NCI-H2196 treated with DMSO at 0.1 percent for 48 hours (cell line): ENCODE data around the gene AUH.
"Not testable (repeated sequence)": the region's sequence is repeated elsewhere in the genome, so short reads cannot be mapped to it uniquely, and the experiment has no call there.

Experiments
- DNase-seq: peaks from one replicate; lab custom pipeline; 2025; ENCODE audit not compliant: unreplicated experiment; lab: John Stamatoyannopoulos, UW

Gene AUH

GRCh38 chr9:91379426-91379825 lies 17.7 kb upstream of the AUH start:
- DNase-seq = no peak

GRCh38 chr9:91378695-91379127 lies 17.0 kb upstream of the AUH start:
- no peak for DNase-seq

- not testable (repeated sequence) for DNase-seq
These were observed 16.3 kb upstream of the AUH start for GRCh38 chr9:91378054-91378453.

GRCh38 chr9:91376239-91376638 lies 14.5 kb upstream of the AUH start:
- DNase-seq = no peak

GRCh38 chr9:91374939-91375338 lies 13.2 kb upstream of the AUH start:
- DNase-seq = no peak

GRCh38 chr9:91371894-91372293 lies 10.2 kb upstream of the AUH start:
- no peak for DNase-seq

GRCh38 chr9:91370006-91370405 lies 8.3 kb upstream of the AUH start:
- not testable (repeated sequence) for DNase-seq

GRCh38 chr9:91364702-91365101 lies 3.0 kb upstream of the AUH start:
- DNase-seq = no peak

- DNase-seq = no peak
These were observed 2.3 kb upstream of the AUH start for GRCh38 chr9:91364005-91364404.

- DNase-seq = no peak
These were observed 413 bp upstream of the AUH start for GRCh38 chr9:91362051-91362611.

GRCh38 chr9:91360551-91361290 lies 997 bp downstream of the AUH start:
- DNase-seq = no peak

GRCh38 chr9:91359734-91360470 lies 1.8 kb downstream of the AUH start:
- DNase-seq = no peak

- no peak for DNase-seq
These were observed 2.6 kb downstream of the AUH start for GRCh38 chr9:91359083-91359482.

GRCh38 chr9:91354881-91355280 lies 6.8 kb downstream of the AUH start:
- no peak for DNase-seq

GRCh38 chr9:91349115-91349555 lies 12.6 kb downstream of the AUH start:
- DNase-seq = no peak

GRCh38 chr9:91348191-91348807 lies 13.4 kb downstream of the AUH start:
- no peak for DNase-seq

- no peak for DNase-seq
These were observed 14.3 kb downstream of the AUH start for GRCh38 chr9:91347377-91347776.

- no peak for DNase-seq
These were observed 15.1 kb downstream of the AUH start for GRCh38 chr9:91346644-91347043.

GRCh38 chr9:91345978-91346377 lies 15.7 kb downstream of the AUH start:
- DNase-seq = no peak

- DNase-seq = no peak
These were observed 19.1 kb downstream of the AUH start for GRCh38 chr9:91342575-91342974.

GRCh38 chr9:91341749-91342148 lies 20.0 kb downstream of the AUH start:
- no peak for DNase-seq
